Upper lobe of left lung (tissue), 4 donors: ENCODE measurements around the gene CUX1.

Experiments used
- POLR2A ChIP-seq, 4 donors: fragments of 450-650 bp; IDR thresholded peaks; one replicate each; pipeline ENCODE4 v1.5.1; 2016 to 2017; ENCODE audit warnings: antibody characterized with exemption in 4 of 4, mild to moderate bottlenecking in 2 of 4
- POLR2AphosphoS5 ChIP-seq, 2 donors: sonication (generic); formaldehyde crosslinking; IDR thresholded peaks; one replicate each; pipeline ENCODE4 v1.5.1; 2017; ENCODE audit warnings: antibody characterized with exemption in 2 of 2
- TF ChIP-seq, protein P1 (sequence below), 6 experiments: fragments of 450-650 bp in 4 of 6; fragments of 200-600 bp in 2 of 6; sonication (generic) in 2 of 6; IDR thresholded peaks; one replicate each; pipeline ENCODE4 v1.5.1; 2016 to 2019; ENCODE audit warnings: antibody characterized with exemption in 6 of 6

DNA sequence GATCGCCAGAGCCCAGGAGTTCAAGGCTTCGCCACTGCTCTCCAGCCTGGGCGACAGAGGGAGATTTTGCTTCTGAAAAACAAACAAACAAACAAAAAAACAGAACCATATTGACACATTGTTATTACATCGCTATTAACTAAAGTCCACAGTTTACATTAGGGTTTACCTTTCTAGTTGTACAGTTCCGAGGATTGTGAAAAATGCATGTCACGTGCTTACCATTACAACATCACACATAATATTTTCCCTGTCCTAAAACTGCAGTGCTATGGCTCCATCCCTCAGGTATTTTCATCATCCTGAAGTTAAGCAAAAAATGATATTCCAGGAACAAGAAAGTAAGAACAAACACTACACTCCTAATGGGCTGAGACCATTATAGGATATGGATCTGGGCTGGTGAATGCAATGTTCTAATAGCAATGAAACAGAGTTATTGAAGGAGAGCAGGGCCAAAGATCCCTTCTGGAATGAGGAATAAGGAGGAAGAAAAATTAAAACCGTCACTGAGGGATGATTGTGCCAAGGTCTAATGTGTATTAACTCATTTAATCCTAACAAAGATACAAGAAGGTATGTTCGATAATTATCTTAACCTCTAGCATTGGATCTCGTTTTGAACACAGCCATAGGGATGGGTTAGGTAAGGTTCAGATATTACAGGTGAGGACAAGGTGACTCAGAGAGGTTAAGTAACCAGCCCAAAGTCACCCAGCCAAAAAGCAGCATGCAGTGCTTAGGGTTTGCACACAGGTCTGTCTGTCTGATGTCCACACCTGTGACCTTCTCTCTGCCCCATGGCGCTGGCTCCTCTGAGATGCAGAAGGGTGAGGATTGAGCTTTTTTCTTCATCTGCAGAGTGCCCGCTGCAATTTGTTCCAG, 14.0 kb upstream of the CUX1 start:
- TF ChIP-seq, protein P1, sequence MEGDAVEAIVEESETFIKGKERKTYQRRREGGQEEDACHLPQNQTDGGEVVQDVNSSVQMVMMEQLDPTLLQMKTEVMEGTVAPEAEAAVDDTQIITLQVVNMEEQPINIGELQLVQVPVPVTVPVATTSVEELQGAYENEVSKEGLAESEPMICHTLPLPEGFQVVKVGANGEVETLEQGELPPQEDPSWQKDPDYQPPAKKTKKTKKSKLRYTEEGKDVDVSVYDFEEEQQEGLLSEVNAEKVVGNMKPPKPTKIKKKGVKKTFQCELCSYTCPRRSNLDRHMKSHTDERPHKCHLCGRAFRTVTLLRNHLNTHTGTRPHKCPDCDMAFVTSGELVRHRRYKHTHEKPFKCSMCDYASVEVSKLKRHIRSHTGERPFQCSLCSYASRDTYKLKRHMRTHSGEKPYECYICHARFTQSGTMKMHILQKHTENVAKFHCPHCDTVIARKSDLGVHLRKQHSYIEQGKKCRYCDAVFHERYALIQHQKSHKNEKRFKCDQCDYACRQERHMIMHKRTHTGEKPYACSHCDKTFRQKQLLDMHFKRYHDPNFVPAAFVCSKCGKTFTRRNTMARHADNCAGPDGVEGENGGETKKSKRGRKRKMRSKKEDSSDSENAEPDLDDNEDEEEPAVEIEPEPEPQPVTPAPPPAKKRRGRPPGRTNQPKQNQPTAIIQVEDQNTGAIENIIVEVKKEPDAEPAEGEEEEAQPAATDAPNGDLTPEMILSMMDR (IDR thresholded peaks at IDR 0.05) = no peak
- TF ChIP-seq POLR2A (IDR thresholded peaks at IDR 0.05) (no peak), POLR2AphosphoS5 (IDR thresholded peaks at IDR 0.05) (no peak)
